Fibroblast of villous mesenchyme (primary cell): ENCODE measurements around the gene ATP2A3. TPM values are rescaled to one million over a fixed set of nuclear protein-coding genes. Genes with fewer than 3 reads are reported as not detected.
A peak's percentile ranks its signal among the peaks of the same experiment; 100 is the strongest.
"Not testable (repeated sequence)": the region's sequence is repeated elsewhere in the genome, so short reads cannot be mapped to it uniquely, and the experiment has no call there.

Source experiments
- DNase-seq: peaks from one replicate; pipeline ENCODE4 v3.0.0-alpha.2; 2010; ENCODE audit warnings: low read depth
- H3K4me3 ChIP-seq: 2 replicates; pipeline ENCODE4 v1.5.1; 2011; ENCODE audit warnings: low read depth, mild to moderate bottlenecking, low read length
- total RNA-seq: library from RNA; depleted of rRNA; stranded (reverse); fragments of >200 nt; gene quantifications from 2 replicates; pipeline ENCODE4 v1.2.3, GENCODE V29; 2012
- TF ChIP-seq, protein P1 (sequence below): IDR thresholded peaks from 2 replicates; pipeline ENCODE4 v1.5.1; 2012; ENCODE audit warnings: low read depth, mild to moderate bottlenecking, low read length; ENCODE audit not compliant: insufficient read depth

ATP2A3 gene
- total RNA-seq, 1 donor, result 0.43 TPM

DNA sequence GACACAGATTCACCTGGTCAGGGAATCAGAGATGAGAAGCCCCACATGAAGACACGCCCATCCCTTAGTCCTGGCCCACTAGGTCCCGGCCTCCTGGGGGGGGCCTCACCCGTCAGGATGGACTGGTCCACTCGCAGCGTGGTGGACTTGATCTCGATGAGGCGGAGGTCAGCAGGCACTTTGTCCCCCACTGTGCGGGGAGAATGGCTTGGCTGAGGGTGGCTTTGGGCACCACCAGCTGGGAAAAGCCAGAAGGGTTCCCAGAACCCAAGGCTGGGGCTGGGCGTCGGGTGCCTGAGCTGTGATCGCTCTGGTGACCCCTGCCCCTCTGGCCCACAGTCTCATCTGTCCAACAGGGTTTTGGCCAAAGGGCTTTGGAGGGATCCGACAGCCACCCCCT, 13.7 kb downstream of the ATP2A3 start:
- DNase-seq, result no peak
- no peak overlapping the region for H3K4me3 ChIP-seq
- TF ChIP-seq, protein P1, sequence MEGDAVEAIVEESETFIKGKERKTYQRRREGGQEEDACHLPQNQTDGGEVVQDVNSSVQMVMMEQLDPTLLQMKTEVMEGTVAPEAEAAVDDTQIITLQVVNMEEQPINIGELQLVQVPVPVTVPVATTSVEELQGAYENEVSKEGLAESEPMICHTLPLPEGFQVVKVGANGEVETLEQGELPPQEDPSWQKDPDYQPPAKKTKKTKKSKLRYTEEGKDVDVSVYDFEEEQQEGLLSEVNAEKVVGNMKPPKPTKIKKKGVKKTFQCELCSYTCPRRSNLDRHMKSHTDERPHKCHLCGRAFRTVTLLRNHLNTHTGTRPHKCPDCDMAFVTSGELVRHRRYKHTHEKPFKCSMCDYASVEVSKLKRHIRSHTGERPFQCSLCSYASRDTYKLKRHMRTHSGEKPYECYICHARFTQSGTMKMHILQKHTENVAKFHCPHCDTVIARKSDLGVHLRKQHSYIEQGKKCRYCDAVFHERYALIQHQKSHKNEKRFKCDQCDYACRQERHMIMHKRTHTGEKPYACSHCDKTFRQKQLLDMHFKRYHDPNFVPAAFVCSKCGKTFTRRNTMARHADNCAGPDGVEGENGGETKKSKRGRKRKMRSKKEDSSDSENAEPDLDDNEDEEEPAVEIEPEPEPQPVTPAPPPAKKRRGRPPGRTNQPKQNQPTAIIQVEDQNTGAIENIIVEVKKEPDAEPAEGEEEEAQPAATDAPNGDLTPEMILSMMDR, result no peak

DNA sequence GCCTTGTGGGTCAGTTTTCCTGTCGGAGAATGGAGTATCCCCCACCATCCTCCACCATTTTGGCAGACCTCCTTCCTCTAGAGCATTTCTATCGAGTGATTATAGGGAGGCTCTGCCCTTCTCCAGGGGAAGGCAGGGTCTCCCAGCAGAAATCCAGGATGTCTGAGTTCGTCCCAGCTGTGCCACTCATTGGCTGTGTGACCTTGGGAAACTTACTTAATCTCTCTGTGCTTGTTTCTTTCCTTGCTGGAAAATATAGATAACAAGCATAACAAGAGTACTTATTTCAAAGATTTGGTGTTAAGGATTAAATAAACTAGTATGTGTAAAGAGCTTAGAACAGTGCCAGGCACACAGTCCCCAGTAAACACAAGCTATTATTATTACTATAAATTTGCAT, 14.8 kb downstream of the ATP2A3 start:
- H3K4me3 ChIP-seq, result no peak overlapping the region
- TF ChIP-seq, protein P1, result no peak
- DNase-seq, result no peak

DNA sequence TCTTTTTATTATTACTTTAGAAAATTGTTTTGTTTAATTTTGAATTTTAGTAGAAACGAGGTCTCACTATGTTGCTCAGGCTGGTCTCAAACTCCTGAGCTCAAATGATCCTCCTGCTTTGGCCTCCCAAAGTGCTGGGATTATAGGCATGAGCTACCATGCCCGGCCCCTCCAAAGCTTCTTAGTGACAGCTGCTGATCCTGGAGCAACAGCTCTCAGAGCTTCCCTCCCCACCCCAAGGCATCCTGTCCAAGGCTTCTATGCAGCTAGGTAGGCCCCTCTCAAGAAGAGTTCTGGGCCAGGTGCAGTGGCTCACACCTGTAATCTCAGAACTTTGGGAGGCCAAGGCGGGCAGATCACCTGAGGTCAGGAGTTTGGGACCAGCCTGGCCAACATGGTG, 15.7 kb downstream of the ATP2A3 start:
- not testable (repeated sequence) for H3K4me3 ChIP-seq, DNase-seq

DNA sequence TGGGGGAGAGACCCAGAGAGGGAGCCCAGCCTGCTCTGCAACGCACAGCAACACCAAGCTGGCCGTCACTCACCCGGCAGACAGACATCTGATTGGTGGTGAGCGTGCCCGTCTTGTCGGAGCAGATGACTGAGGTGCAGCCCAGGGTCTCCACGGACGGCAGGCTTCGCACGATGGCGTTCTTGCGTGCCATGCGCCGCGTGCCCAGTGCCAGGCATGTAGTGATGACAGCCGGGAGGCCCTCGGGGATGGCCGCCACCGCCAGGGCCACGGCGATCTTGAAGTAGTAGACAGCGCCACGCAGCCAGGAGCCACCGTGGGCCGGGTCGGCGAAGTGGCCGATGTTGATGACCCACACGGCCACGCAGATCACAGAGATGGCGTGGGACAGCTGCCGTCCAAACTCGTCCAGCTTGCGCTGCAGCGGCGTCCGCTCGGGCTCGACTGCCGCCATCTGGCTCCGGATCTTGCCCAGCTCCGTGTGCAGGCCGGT, 16.9 kb downstream of the ATP2A3 start:
- no peak for DNase-seq
- H3K4me3 ChIP-seq, result no peak overlapping the region
- TF ChIP-seq, protein P1, result no peak

DNA sequence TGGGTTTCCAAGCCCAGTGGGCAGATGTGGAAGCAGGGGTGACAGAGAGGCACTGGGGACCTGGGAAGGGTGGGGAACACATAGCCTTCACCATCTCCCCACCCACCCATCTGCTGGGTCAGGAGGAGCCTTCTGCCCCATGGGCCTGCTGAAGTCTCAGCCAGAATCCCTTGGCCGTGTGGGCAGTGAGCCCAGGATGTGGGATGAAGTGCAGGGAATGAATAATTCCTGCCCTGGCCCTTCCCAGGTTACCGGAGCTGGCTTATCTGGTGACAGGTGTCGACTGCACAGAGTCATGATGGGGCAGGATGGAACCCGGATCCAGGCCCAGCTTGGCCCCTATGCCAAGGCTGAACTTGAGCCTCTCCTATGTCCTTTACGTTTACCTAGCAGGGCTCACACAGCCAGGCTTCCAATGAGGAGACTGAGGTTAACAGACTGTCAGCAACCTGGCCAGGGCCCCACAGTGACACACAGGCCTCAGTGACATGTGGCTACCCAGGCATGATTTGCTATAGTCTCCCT, 17.5 kb downstream of the ATP2A3 start:
- H3K4me3 ChIP-seq, result no peak overlapping the region
- DNase-seq, result no peak

DNA sequence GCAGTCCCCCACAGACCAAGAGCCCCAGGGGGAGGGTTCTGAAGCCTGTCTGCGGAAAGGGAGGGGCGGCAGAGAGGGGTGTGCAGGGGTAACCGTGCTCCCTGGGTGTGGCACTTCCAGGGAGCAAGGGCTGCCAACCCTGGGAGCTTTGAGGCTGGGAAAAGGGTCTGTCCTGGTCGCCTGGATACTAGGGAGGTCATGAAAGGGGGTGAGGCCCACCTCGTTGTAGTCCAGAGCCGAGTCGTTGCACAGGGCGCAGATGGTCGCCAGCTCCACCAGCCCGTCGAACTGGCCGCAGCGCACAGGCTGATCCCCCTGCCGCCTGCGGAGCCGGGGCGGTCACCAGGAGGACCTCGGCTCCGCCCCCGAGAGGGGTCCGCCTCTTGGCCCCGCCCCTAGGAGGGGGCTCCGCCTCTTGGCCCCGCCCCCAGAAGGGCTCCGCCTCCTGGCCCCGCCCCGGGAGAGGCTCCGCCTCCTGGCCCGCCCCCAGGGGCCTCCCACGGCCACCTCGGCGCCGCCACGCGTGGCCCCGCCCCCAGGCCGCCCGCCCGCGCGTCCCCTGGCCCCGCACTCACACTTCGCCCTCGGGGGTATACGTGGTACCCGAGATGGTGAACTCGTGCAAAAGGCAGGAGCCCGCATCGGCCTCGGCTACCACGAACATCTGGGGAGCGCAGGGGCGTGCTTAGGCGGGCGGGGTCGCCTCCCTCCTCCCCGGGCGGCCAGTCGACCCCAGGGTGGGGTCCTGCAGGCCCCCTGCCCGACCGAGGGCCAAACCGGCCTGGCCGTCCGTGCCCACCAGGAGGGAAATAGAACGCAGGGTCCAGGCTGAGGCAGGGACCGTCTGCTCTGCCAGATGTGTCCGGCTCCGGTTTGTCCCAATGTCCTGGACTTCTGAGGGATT, 19.5 kb downstream of the ATP2A3 start:
- DNase-seq, result peak; percentile 61
- peak overlapping the region; percentile 54 for H3K4me3 ChIP-seq
- TF ChIP-seq, protein P1, result no peak

More for the DNA sequence above, 17.5 kb downstream of the ATP2A3 start:
- TF ChIP-seq, protein P1, result no peak

DNA sequence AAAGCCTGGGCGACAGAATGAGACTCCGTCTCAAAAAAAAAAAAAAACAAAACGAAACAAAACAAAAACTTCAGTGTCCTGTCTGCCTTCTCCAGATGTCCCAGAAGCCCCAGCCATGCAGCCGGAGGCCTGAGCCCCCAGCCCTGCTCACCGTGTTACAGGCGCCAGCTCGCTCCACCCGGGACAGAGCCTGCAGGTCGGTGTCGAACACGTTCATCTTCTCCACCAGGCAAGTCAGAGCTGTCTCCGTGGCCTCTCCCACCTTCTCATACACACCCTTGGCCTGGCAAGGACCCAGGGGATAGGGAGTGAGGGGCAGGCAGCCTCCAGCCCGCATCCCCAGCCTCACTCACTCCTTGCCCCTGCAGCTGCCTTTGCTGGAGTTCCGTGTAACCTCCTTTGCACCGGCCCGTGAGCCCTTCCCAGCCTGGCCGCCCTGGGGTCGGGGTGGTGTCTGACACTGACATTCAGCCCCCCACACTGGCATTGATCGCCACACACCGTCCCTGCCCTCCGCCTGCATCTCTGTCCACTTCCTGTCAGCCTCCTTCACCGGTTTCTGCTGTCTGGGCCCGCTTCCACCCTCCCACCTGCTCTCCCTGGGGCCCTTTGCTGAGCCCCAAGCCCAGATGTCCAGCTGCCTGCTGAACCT, 20.9 kb downstream of the ATP2A3 start:
- H3K4me3 ChIP-seq, result no peak overlapping the region
- TF ChIP-seq, protein P1, result no peak
- DNase-seq, result no peak
